Measurements from ENCODE around the gene PRKAA1. TPM values are rescaled to one million over a fixed set of nuclear protein-coding genes. Genes with fewer than 3 reads are reported as not detected.
"Not testable (repeated sequence)": the region's sequence is repeated elsewhere in the genome, so short reads cannot be mapped to it uniquely, and the experiment has no call there.

The PRKAA1 gene
- total RNA-seq, 2 experiments from 2014 or later: 102 to 105 TPM

DNA sequence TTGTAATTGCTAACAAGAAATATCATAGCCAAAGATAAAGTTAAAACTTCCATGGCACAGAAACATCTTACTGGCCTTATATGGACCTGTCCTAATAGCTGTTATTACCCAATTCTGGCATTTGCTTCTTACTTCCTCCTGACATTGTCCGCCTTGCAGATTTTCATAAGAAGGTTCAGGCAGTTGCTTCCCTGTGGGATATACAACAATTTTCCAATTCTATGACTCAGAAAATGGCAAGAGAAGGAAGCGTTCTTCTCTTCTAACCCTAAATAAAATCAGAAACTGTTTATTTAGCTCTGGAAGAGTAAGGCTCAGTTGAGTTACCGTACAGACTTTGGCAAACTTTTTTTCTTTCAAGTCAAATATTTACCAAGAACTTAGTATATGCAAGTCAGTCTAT lies 1.7 kb downstream of the PRKAA1 start:
- ChIA-PET POLR2A (interaction anchor here (2.9 kb wide), 1 partner anchor 38 kb away, joined by 18 read pairs; the partner anchor contains the start of gene RPL37), CTCF (no interaction called here)
- H3K36me3 ChIP-seq (ENCODE audit: insufficient read depth, low read length): peaks cover 5% of the 10 kb centered on the region
- intact Hi-C loops (cut with DNase I, micrococcal nuclease): no loop called here
- peaks cover 23% of the 10 kb centered on the region for H3K4me1 ChIP-seq (ENCODE audit: insufficient read depth, low read length)
- Mint-ChIP-seq H3K27me3 (no peaks in the 10 kb centered on the region), H3K9me3 (no peaks in the 10 kb centered on the region), H3K4me1 (ENCODE audit: low read depth) (peaks cover 59% of the 10 kb centered on the region), H3K36me3 (ENCODE audit: low read depth) (peaks cover 29% of the 10 kb centered on the region), H3K4me3 (peak overlapping the region; percentile 94), H3K27ac (peak overlapping the region; percentile 85)
- H3K27ac ChIP-seq (ENCODE audit: low read depth in 1 of 2, low read length in 2 of 2): no peak overlapping the region
- DNase-seq: peak in 1 of 14 experiments; percentile 18
- no peak for ATAC-seq (ENCODE audit: poor library complexity)
- peak overlapping the region; percentile 95 for H3K4me3 ChIP-seq (ENCODE audit: low read length)
- TF ChIP-seq, protein P1, sequence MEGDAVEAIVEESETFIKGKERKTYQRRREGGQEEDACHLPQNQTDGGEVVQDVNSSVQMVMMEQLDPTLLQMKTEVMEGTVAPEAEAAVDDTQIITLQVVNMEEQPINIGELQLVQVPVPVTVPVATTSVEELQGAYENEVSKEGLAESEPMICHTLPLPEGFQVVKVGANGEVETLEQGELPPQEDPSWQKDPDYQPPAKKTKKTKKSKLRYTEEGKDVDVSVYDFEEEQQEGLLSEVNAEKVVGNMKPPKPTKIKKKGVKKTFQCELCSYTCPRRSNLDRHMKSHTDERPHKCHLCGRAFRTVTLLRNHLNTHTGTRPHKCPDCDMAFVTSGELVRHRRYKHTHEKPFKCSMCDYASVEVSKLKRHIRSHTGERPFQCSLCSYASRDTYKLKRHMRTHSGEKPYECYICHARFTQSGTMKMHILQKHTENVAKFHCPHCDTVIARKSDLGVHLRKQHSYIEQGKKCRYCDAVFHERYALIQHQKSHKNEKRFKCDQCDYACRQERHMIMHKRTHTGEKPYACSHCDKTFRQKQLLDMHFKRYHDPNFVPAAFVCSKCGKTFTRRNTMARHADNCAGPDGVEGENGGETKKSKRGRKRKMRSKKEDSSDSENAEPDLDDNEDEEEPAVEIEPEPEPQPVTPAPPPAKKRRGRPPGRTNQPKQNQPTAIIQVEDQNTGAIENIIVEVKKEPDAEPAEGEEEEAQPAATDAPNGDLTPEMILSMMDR (IDR thresholded peaks at IDR 0.05): no peak
- no peaks in the 10 kb centered on the region for H3K9me3 ChIP-seq (ENCODE audit: control insufficient read depth in 1 of 2, insufficient read depth in 1 of 2, low read length in 2 of 2)
- no peaks in the 10 kb centered on the region for H3K27me3 ChIP-seq (ENCODE audit: control insufficient read depth in 1 of 2, insufficient read depth in 2 of 2, low read length in 2 of 2)

DNA sequence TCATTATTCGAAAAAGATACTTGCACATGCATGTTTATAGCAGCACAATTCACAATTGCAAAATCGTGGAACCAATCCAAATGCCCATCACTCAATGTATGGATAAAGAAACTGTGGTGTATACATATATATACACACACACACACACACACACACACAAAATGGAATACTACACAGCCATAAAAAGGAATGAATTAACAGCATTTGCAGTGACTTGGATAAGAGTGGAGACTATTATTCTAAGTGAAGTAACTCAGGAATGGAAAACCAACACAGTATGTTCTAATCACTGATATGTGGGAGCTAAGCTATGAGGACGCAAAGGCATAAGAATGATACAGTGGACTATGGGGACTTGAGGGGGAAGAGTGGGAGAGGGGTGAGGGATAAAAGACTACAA lies 3.3 kb downstream of the PRKAA1 start:
- H3K9me3 Mint-ChIP-seq; H3K9me3 ChIP-seq (ENCODE audit: control insufficient read depth in 1 of 2, insufficient read depth in 1 of 2, low read length in 2 of 2); CTCF ChIA-PET; H3K27me3 Mint-ChIP-seq; POLR2A ChIA-PET; H3K27me3 ChIP-seq (ENCODE audit: control insufficient read depth in 1 of 2, insufficient read depth in 2 of 2, low read length in 2 of 2); DNase-seq; H3K4me3 ChIP-seq (ENCODE audit: low read length); intact Hi-C loops (cut with DNase I, micrococcal nuclease); ATAC-seq (ENCODE audit: poor library complexity); H3K36me3 ChIP-seq (ENCODE audit: insufficient read depth, low read length); H3K27ac ChIP-seq (ENCODE audit: low read depth in 1 of 2, low read length in 2 of 2); H3K27ac Mint-ChIP-seq: not testable (repeated sequence)
- Mint-ChIP-seq H3K4me1 (ENCODE audit: low read depth) (peaks cover 75% of the 10 kb centered on the region), H3K4me3 (peak overlapping the region; percentile 52), H3K36me3 (ENCODE audit: low read depth) (peaks cover 35% of the 10 kb centered on the region)
- H3K4me1 ChIP-seq (ENCODE audit: insufficient read depth, low read length): peaks cover 23% of the 10 kb centered on the region

DNA sequence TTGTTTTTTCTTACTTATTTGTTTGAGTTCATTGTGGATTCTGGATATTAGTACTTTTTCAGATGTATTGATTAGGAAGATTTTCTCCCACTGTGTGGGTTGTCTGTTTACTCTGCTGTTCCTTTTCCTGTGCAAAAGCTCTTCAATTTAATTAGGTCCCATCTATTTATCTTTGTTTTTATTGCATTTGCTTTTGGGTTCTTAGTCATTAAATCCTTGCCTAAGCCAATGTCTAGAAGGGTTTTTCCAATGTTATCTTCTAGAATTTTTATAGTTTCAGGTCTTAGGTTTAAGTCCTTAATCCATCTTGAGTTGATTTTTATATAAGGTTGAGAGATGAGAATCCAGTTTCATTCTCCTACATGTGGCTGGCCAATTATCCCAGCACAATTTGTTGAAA lies 3.8 kb downstream of the PRKAA1 start:
- peaks cover 23% of the 10 kb centered on the region for H3K4me1 ChIP-seq (ENCODE audit: insufficient read depth, low read length)
- Mint-ChIP-seq H3K36me3 (ENCODE audit: low read depth) (peaks cover 38% of the 10 kb centered on the region), H3K4me3 (peak overlapping the region; percentile 15), H3K4me1 (ENCODE audit: low read depth) (peaks cover 78% of the 10 kb centered on the region)
- H3K27me3 ChIP-seq (ENCODE audit: control insufficient read depth in 1 of 2, insufficient read depth in 2 of 2, low read length in 2 of 2); DNase-seq; POLR2A ChIA-PET; H3K36me3 ChIP-seq (ENCODE audit: insufficient read depth, low read length); H3K4me3 ChIP-seq (ENCODE audit: low read length); CTCF ChIA-PET; H3K9me3 Mint-ChIP-seq; H3K27me3 Mint-ChIP-seq; H3K9me3 ChIP-seq (ENCODE audit: control insufficient read depth in 1 of 2, insufficient read depth in 1 of 2, low read length in 2 of 2); H3K27ac ChIP-seq (ENCODE audit: low read depth in 1 of 2, low read length in 2 of 2); ATAC-seq (ENCODE audit: poor library complexity); intact Hi-C loops (cut with DNase I, micrococcal nuclease); H3K27ac Mint-ChIP-seq: not testable (repeated sequence)

DNA sequence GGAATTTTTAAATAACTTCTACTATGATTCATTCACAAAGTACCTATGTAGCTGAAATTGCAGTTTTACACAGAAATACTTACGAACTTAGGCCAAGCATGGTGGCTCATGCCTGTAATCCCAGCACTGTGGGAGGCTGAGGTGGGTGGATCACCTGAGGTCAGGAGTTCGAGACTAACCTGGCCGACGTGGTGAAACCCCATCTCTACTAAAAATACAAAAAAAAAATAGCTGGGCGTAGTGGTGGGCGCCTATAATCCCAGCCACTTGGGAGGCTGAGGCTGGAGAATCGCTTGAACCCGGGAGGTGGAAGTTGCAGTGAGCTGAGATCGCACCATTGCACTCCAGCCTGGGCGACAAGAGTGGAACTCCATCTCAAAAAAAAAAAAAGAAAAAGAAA lies 5.5 kb downstream of the PRKAA1 start:
- H3K27me3 ChIP-seq (ENCODE audit: control insufficient read depth in 1 of 2, insufficient read depth in 2 of 2, low read length in 2 of 2); ATAC-seq (ENCODE audit: poor library complexity); H3K9me3 ChIP-seq (ENCODE audit: control insufficient read depth in 1 of 2, insufficient read depth in 1 of 2, low read length in 2 of 2); H3K4me3 ChIP-seq (ENCODE audit: low read length); CTCF ChIA-PET; intact Hi-C loops (cut with DNase I, micrococcal nuclease); H3K27ac Mint-ChIP-seq; H3K27me3 Mint-ChIP-seq; H3K36me3 ChIP-seq (ENCODE audit: insufficient read depth, low read length); H3K27ac ChIP-seq (ENCODE audit: low read depth in 1 of 2, low read length in 2 of 2); DNase-seq; H3K9me3 Mint-ChIP-seq; H3K4me3 Mint-ChIP-seq; POLR2A ChIA-PET: not testable (repeated sequence)
- H3K4me1 ChIP-seq (ENCODE audit: insufficient read depth, low read length): peaks cover 22% of the 10 kb centered on the region
- Mint-ChIP-seq H3K4me1 (ENCODE audit: low read depth) (peaks cover 86% of the 10 kb centered on the region), H3K36me3 (ENCODE audit: low read depth) (peaks cover 54% of the 10 kb centered on the region)
